ENCODE data around the gene CENPT.
"Not testable (repeated sequence)": the region's sequence is repeated elsewhere in the genome, so short reads cannot be mapped to it uniquely, and the experiment has no call there.

CENPT gene

GRCh38 chr16:67874372-67874771 is 26.9 kb upstream of the CENPT start:
- no peak for DNase-seq (ENCODE audit: low read depth, low spot score)

GRCh38 chr16:67873435-67874370 is 26.2 kb upstream of the CENPT start:
- no peak for DNase-seq (ENCODE audit: low read depth, low spot score)

GRCh38 chr16:67872631-67873434 is 25.3 kb upstream of the CENPT start, which contains the start of gene EDC4:
Gene EDC4 (plus strand): TSS chr16:67873052. CDS start chr16:67873262, 210 bp downstream.
- DNase-seq (ENCODE audit: low read depth, low spot score) = peak; percentile 81

GRCh38 chr16:67872131-67872630 is 24.7 kb upstream of the CENPT start:
- DNase-seq (ENCODE audit: low read depth, low spot score) = no peak

- no peak for DNase-seq (ENCODE audit: low read depth, low spot score)
Observed at GRCh38 chr16:67871256-67871655, 23.8 kb upstream of the CENPT start.

GRCh38 chr16:67869653-67870052 is 22.2 kb upstream of the CENPT start:
- no peak for DNase-seq (ENCODE audit: low read depth, low spot score)

- DNase-seq (ENCODE audit: low read depth, low spot score) = no peak
Observed at GRCh38 chr16:67868290-67868689, 20.8 kb upstream of the CENPT start.

- DNase-seq (ENCODE audit: low read depth, low spot score) = no peak
Observed at GRCh38 chr16:67865318-67865717, 17.8 kb upstream of the CENPT start.

GRCh38 chr16:67864594-67864993 is 17.1 kb upstream of the CENPT start:
- DNase-seq (ENCODE audit: low read depth, low spot score) = no peak

- not testable (repeated sequence) for DNase-seq (ENCODE audit: low read depth, low spot score)
Observed at GRCh38 chr16:67864044-67864443, 16.6 kb upstream of the CENPT start.

- no peak for DNase-seq (ENCODE audit: low read depth, low spot score)
Observed at GRCh38 chr16:67862623-67863583, 15.4 kb upstream of the CENPT start.

GRCh38 chr16:67861877-67862276 is 14.4 kb upstream of the CENPT start:
- no peak for DNase-seq (ENCODE audit: low read depth, low spot score)

GRCh38 chr16:67860589-67861398 is 13.3 kb upstream of the CENPT start:
- DNase-seq (ENCODE audit: low read depth, low spot score) = no peak

- DNase-seq (ENCODE audit: low read depth, low spot score) = no peak
Observed at GRCh38 chr16:67858500-67858899, 11.0 kb upstream of the CENPT start.

GRCh38 chr16:67857547-67858233 is 10.2 kb upstream of the CENPT start:
- no peak for DNase-seq (ENCODE audit: low read depth, low spot score)

- no peak for DNase-seq (ENCODE audit: low read depth, low spot score)
Observed at GRCh38 chr16:67856927-67857546, 9.5 kb upstream of the CENPT start.

GRCh38 chr16:67855789-67856188 is 8.3 kb upstream of the CENPT start:
- no peak for DNase-seq (ENCODE audit: low read depth, low spot score)

- no peak for DNase-seq (ENCODE audit: low read depth, low spot score)
Observed at GRCh38 chr16:67853670-67854069, 6.2 kb upstream of the CENPT start.

- no peak for DNase-seq (ENCODE audit: low read depth, low spot score)
Observed at GRCh38 chr16:67848118-67848517, 625 bp upstream of the CENPT start.
